GM18907 (cell line): ENCODE results near the gene GOLT1B.
"Not testable (repeated sequence)": the region's sequence is repeated elsewhere in the genome, so short reads cannot be mapped to it uniquely, and the experiment has no call there.

ENCODE experiments used
- ATAC-seq: cut with Tn5 transposase; IDR thresholded peaks from one replicate; pipeline ENCODE4 v1.9.1; 2021; ENCODE audit warnings: mild to moderate bottlenecking, moderate library complexity; ENCODE audit not compliant: unreplicated experiment

GOLT1B gene, protein sequence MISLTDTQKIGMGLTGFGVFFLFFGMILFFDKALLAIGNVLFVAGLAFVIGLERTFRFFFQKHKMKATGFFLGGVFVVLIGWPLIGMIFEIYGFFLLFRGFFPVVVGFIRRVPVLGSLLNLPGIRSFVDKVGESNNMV

DNA sequence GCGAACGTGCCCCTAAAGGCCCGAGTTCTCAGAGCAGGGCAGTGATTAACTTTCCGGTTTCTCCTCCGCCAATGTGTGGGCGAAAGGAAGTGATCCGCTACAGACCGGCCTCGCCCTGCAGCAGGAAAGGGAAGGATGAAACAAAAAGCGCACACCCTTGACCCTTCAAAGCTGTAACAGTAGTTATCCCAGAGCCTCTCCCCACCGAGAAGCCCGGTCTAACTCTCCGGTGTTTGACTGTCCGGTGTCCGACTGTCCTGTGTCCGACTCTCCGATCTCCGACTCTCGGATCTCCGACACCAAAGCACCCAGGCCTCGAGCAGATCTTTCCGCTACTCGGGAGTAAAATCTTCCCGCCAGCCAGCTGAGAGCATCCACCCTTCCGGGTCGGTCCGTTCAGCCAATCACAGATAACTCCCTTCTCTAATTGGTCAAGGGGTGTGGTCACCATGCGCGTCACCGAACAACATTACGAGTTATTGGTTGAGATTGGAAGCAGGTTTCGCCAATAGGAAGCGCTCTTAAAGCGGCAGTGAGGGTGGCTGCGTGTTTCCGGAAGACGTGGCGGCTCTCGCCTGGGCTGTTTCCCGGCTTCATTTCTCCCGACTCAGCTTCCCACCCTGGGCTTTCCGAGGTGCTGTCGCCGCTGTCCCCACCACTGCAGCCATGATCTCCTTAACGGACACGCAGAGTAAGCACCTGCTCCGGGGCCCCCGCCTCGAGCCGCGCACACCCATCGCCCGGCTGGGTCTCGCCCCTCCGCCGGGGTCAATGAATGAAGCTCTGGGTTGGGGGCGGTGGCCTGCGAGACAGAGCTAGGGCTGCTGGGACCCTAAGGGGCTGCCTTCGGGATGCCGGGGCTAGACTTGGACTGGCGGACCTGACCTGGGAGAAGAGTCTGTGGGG is at the start of gene GOLT1B, which contains the start of gene RECQL:
GOLT1B (plus strand) TSS at position 532 of the 906 bp plus-strand sequence; CDS start at position 667, 135 bp downstream.
RECQL (minus strand) TSS at position 378 of the 906 bp plus-strand sequence. CDS start 2,065 bp downstream, outside the sequence.
- ATAC-seq: peak; percentile 99

DNA sequence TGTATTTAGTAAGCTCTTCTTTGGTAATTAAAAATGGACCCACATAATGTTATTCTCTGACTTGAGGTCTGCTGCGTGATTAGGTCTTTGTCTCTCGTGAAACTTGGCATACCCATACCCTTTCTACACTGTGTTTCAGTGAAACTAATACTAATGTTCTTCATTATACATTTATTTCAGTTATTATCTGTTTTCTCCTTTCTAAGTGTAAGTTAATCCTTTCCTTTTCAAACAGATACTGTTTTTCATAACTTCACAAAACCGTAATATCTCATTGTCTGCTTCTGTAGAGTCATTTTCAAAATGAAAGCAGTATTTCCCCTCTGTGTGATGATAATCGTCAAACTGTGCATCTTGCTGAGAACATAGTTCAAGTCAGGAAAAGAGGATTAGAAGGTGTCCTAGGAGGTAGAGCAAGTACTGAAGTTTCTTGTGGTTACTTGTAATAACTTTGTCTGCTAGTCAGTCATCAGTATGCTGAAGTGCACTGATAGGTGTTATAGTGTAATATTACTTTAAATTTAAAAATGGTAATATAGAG is 48.2 kb upstream of the GOLT1B start:
- ATAC-seq: no peak

DNA sequence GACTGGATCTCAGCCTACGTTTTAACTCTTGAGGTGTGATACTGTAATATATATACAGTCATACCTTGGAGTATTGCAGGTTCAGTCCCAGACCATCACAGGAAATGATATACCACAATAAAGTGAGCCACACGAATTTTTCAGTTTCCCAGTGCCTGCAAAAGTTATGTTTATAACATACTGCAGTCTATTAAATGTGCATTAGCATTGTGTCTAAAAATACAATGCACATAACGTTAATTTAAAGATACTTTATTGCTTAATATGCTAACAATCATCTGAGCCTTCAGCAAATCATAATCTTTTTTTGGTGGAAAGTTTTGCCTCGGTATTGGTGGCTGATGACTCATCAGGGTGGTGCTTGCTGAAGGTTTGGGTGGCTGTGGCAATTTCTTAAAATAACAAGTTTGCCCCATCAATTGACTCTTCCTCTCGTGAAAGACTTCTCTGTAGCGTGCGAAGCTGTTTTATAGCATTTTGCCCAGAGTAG is 45.3 kb upstream of the GOLT1B start:
- ATAC-seq: no peak

DNA sequence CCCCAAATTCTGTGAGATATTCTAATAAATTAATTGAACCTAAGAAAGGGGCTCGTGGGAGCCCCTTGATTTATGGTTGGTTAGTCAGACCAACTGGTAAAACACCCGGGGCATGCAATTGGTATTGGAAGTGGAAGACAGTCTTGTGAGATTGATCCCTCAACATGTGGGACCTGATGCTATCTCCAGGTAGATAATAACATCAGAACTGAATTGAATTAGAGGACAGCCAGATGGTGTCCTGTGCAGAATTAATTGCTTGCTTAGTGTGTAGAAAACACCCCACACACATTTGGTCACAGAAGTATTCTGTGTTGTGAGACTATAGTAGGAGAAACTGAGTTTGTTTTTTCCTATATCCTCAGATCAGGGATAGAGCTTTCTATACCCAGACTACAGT is 42.1 kb upstream of the GOLT1B start:
- no peak for ATAC-seq

DNA sequence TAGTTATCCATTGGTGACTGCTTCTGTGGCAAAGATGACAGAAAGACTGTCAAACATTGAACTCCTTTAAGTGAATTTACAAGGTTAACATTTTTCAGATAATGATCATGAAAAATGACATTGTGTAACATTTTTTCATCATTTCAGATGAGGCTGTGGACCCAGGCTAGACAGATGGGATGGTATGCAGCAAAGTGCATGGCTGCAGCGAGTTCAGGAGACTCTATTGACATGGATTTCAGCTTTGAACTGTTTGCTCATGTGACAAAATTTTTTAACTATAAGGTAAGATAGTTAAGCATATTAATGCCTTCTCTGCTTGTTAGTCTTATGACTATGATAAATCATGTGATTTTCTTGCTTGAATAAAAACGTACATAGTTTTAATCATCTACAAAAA is 34.3 kb upstream of the GOLT1B start:
- not testable (repeated sequence) for ATAC-seq

DNA sequence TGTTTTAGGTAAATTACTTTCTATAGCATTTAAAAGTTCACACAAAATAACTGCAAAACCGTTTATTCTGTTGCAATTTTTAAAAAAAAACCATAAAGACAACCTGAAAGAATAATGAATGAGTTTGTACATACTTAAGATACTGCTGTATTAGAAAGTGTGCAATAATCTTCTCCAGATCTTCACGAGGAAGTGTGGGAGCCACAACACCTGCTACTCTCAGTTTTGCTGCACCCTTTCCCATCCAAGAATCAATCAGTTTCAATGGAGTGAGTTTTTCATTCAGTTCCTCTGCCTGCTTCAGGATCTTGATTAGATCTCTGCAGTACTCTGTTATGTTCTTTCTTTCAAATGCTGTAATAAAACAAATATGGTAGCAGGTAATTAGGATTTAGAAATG is 30.3 kb upstream of the GOLT1B start:
- no peak for ATAC-seq

DNA sequence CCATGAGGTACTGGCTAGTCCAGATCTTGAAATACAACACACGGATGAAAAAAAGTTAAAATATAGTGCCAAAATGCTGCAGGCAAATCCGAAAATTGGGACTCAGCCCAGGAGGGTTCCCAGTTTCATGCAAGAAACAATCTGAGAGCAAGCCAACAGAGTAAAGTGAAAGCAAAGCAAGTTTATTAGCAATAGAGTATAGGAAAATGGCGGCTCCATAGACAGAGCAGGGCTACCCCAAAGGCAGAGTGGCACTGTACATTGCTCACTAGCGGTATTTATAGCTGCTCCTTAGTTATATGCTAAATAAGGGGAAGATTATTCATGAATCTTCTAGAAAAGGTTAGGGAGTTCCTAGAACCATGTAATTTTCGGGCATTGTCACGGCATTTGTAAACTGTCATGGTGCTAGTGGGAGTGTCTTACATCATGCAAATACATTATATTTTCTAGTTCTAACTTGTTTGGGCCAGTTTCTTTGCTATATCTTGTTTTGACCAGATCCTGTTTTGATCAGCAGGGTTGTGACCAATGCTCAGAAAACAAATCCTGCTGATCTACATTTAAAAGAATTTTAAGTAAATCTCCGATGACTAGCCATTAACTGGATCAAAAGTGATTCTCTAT is 29.3 kb upstream of the GOLT1B start:
- no peak for ATAC-seq

DNA sequence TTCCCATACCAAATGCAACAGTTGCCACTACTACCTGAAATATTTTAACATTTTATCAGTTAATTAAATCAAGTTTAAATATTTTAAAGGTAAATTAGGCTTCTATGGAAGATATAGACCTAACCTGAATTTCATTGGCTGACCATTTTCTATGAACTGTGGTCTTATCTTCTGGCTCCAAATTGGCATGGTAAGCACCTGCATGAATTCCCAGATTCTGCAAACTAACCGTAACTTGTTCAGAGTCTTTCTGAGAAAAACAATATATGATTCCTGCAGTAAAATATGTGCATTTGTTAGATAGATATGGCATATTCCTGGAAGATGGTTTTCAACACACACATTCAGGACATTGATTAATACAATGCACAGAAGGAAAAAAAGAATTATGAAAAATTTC is 26.0 kb upstream of the GOLT1B start:
- no peak for ATAC-seq

DNA sequence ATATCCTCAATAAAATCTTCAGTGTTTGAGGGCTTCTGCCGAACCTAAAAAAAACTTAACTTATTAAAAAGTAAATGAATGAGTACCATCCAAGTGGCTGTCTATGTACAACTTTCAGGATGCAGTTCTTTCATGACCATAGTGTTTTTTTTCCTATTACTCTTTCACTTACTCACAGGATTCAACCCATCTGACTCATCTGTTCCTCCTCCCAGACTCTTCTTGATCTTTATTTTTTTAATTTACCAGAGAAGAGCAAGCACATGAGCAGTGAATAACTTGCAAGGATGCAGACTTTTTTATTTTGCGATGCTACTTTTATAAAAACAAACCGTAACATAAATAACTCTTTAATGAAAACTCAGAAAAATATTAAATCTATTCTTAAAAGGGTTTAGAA is 24.6 kb upstream of the GOLT1B start:
- ATAC-seq: no peak

DNA sequence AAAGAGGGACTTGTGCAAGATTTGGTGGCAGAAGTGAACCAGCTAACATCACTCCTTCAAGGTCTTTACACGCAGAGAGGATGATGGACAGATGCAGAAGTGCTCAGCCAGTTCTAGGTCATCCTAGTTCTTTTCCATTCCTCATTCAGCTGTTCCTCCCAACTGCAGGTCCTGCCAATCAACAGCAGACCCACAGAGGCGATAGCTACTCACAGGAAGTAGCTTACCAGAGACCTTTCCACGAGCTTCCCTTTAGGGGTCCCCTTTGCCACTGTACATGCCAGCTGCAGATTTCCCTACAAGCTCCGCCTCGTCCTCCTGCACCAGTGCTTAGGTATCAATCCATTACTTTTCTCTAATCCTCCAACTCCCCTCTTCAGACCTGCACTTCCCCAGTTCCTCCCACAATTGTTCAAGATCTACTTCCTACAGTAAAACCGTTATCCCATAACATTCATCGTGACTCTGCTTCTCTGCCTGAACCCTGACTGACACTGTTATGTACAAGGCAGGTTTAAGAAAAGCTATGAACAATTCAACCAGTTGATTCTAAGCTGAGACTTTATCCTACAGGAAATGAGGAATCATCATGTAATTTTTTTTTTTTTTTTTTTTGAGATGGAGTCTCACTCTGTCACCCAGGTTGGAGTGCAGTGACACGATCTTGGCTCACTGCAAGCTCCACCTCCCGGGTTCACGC is 22.7 kb upstream of the GOLT1B start:
- no peak for ATAC-seq

DNA sequence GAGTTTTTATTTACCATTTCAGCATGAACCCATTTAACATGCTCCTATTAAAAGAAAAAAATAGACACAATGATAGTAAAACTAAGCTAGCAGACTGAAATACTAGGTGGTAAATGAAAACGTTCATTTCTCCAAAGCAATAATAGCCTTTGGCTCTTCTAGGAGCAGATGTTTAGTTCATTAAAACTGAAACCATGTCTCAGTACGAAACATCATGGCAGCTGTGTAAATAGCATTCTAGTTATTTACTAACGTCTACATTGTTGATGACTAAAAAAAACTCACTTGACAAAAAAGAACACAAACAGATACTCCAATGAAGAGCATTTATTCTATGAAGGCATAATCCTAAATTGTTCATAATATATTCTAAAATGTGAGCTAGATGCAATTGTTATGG is 18.1 kb upstream of the GOLT1B start:
- ATAC-seq: no peak

DNA sequence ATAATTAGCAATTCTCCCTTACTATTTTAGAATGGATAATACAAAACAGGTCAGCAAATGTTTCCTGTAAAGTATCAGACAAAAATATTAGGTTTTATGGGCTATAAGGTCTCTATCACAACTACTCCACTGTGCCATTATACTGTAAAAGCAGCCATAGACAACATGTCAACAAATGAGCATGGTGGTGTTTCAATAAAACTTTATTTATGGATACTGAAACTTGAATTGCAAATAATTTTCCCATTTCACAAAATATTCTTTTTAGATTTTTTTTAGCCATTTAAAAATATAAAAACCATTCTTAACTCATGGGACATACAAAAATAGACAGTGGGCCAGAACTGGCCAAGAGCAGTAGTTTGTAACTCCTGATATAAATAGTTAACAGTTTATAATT is 15.6 kb upstream of the GOLT1B start:
- ATAC-seq: no peak

DNA sequence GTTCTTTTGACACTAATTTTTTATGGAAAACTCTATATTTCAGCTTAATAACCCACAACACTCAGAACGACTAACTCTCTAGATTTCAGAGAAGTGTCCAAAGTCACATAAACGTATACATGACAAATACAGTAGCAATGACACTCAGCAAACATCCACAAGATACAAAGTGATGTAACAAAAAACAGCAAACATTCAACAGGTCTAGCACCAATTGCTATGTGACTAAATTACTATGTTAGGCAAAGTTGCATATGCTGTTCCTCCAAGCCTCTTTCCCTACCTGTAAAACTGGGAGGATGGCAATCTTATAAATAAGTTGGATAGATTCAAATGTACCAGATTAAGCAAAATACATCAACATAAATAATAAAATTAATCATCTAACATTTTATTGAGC is 1.8 kb upstream of the GOLT1B start:
- ATAC-seq: no peak

DNA sequence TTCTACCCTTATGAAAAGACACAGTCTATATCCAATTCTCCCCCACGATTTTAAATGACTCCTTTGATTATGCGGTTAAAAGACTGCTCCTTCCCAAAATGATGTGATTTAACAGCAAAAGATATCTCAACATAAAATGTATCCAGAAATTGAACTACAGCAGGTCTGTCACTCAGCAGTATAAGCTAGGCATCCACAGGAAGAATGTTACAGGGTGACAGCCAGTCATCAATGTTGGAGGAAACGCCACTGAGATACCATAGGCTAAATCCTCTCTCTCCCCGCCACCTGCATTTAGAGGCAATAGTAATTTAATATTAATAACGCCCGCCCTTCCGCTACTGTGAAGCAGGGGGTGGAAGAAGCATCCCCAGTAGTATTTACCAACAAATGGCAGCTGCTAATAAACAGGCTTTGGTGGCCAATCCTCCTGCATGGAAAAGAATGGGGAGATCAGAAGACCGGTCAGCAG is 767 bp upstream of the GOLT1B start:
- ATAC-seq: peak; percentile 2

DNA sequence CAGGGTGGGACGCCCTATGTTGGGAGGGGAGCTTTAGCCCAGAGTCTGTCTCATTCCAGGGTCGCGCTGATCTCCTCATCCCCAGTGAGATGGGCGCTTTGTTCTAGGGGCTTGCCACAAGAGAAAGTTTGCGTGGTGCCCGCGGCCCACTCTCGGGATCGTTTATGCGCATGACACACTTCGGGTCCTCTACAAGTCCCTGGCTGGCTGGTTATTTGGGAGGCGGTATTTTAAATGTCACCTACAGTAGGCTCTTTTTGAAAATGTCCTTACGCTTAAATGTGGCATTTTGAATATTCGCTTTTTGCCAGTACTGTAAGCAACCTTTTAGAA is 541 bp downstream of the GOLT1B start:
- ATAC-seq: no peak

DNA sequence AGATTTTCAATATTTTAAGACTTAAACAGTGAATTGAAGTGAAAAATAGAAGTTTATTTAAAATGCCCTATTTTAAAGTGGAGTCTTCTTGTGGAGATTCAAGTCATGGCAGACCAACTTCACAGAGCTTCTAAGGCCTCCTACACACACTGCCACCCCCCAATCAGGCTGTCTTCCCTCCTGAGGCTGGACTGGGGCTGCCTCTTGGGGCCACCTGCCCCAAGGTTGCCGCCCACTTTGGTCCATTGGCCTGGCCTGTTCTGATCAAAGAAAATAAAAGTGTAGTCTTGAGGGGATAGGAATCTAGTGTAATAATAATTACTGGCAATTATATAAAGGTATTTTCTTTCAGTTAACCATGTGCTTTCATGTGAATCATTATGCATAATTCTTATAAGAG is 1.3 kb downstream of the GOLT1B start:
- no peak for ATAC-seq

DNA sequence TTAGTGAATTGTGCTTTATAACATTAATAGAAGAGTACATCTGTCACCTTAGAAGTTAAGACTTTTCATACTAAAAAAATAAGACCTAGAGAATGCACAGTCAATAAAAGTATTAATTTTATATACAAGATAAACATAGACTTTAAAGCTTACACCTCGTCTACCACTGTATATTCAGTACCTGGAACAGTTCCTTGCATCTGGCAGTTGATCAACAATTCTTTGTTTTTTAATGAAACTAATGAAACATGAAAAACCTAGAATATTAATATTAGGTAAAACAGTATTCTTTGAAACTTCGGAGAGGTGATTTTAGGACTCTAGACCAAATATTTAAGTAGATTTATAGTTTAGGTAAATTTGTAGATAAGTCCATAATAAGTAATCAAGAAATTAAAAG is 4.3 kb downstream of the GOLT1B start:
- no peak for ATAC-seq

DNA sequence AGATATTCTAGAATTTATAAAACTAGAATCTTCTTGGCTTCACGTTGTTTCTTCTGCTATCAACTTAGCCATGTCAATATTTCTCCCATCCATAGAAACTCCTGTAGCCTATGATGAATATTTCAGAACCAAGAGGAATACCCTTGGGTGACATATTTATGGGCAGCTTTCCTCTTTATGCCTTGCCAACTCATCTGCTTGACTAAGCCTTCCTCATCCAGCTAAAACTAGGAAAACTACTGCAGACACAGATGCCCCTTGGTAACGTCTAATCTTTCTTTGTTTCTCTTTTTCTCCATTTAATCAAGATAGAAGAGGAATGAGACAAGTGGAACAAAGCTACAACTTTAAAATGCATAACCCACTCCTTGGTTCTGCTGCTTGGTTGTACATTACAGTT is 6.3 kb downstream of the GOLT1B start:
- no peak for ATAC-seq

DNA sequence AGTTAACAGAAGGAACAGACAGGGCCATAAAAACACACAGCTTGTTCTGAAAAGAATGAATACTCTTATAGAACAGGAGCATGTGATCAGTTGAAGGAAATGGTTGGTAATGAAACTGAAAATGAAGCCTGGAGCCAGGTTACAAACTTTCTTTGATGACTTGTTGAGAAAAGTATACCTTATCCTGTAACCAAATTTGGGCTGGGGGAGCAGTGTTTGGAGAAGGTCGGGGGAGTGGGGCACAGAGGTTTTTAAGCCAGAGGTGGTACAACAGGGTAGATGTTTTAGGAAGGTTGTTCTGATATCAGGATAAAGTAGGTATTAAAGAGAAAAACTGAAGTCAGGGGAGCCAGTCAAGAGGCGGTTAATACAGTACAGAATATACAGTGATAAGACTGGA is 8.2 kb downstream of the GOLT1B start:
- ATAC-seq: peak; percentile 93

DNA sequence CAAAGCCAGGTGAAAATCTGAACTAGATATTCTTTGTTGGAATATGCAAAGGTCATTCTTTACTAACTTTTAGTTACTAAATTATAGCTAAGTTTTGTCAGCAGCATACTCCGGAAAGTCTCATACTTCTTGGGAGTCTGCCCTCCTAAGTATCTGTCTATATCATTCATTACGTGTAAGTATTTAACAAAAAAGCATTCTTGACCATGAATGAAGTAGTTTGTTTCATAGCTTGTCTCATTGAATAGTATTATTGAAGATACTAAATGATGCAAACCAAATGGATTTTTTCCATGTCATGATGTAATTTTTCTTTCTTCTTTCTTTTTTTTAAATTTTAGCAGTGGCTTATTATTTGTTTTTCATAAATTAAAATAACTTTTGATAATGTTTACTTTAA is 14.7 kb downstream of the GOLT1B start:
- ATAC-seq: no peak

DNA sequence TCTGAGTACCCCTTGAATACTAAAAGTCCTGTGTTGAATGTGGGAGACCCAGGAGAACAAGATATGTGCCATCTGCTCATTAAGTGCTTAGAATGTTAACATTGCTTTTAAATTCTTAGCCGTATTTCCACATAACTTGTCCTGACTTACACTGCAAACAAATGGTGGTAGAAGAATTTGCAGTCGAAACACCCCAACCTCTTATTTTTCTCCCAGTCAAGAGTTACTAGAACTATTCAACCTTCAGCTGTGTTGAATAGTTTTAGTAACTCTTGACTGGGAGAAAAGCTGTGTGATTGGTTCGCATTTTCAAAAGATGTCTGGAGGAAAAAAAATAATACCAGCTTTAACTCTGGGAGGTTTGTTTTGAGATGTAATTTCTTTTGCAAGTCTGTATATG is 16.9 kb downstream of the GOLT1B start:
- ATAC-seq: no peak
